ENCODE measurements around the gene RUNX2. TPM values are rescaled to one million over a fixed set of nuclear protein-coding genes. Genes with fewer than 3 reads are reported as not detected.

RUNX2 gene
- total and polyA plus RNA-seq, 5 donors = 0.26 to 0.93 (median 0.39) TPM

GRCh38 chr6:45688180-45688579 lies 360.1 kb downstream of the RUNX2 start:
- Histone ChIP-seq H3K4me1 (ENCODE audit: control insufficient read depth, insufficient read depth, low read length) (no peaks in the 10 kb centered on the region), H3K4me3 (ENCODE audit: low read length) (no peak overlapping the region), H3K27ac (ENCODE audit: low read length) (no peak overlapping the region), H3K27me3 (ENCODE audit: control insufficient read depth, insufficient read depth) (no peaks in the 10 kb centered on the region), H3K9me3 (ENCODE audit: control insufficient read depth, low read length) (no peaks in the 10 kb centered on the region)
- ATAC-seq (no peak), DNase-seq (no peak)
- intact Hi-C loops (cut with DNase I) = no loop called here
- 95% methylated on average over 1 of the region's 1 CpG for WGBS

GRCh38 chr6:45689926-45690615 lies 361.9 kb downstream of the RUNX2 start:
- H3K4me3 ChIP-seq (ENCODE audit: low read length) = no peak overlapping the region
- intact Hi-C loops (cut with DNase I) = no loop called here
- H3K9me3 ChIP-seq (ENCODE audit: control insufficient read depth, low read length) = no peaks in the 10 kb centered on the region
- H3K27me3 ChIP-seq (ENCODE audit: control insufficient read depth, insufficient read depth) = no peaks in the 10 kb centered on the region
- no peak overlapping the region for H3K27ac ChIP-seq (ENCODE audit: low read length)
- ATAC-seq (no peak), DNase-seq (no peak)
- H3K4me1 ChIP-seq (ENCODE audit: control insufficient read depth, insufficient read depth, low read length) = no peaks in the 10 kb centered on the region
- WGBS = 99% methylated on average over 2 of the region's 2 CpGs

GRCh38 chr6:45690846-45691245 lies 362.7 kb downstream of the RUNX2 start:
- ATAC-seq (no peak), DNase-seq (no peak)
- no peak overlapping the region for H3K27ac ChIP-seq (ENCODE audit: low read length)
- H3K4me1 ChIP-seq (ENCODE audit: control insufficient read depth, insufficient read depth, low read length) = no peaks in the 10 kb centered on the region
- H3K9me3 ChIP-seq (ENCODE audit: control insufficient read depth, low read length) = no peaks in the 10 kb centered on the region
- intact Hi-C loops (cut with DNase I) = no loop called here
- H3K27me3 ChIP-seq (ENCODE audit: control insufficient read depth, insufficient read depth) = no peaks in the 10 kb centered on the region
- 93% methylated on average over 1 of the region's 1 CpG for WGBS
- H3K4me3 ChIP-seq (ENCODE audit: low read length) = no peak overlapping the region

GRCh38 chr6:45691426-45691825 lies 363.3 kb downstream of the RUNX2 start:
- no peak overlapping the region for H3K4me3 ChIP-seq (ENCODE audit: low read length)
- no peak for DNase-seq
- intact Hi-C loops (cut with DNase I) = no loop called here

GRCh38 chr6:45692021-45692420 lies 363.9 kb downstream of the RUNX2 start:
- WGBS = 88% methylated on average over 3 of the region's 3 CpGs
- Histone ChIP-seq H3K27me3 (ENCODE audit: control insufficient read depth, insufficient read depth) (no peaks in the 10 kb centered on the region), H3K4me1 (ENCODE audit: control insufficient read depth, insufficient read depth, low read length) (no peaks in the 10 kb centered on the region), H3K9me3 (ENCODE audit: control insufficient read depth, low read length) (no peaks in the 10 kb centered on the region), H3K27ac (ENCODE audit: low read length) (no peak overlapping the region), H3K4me3 (ENCODE audit: low read length) (no peak overlapping the region)
- ATAC-seq (no peak), DNase-seq (no peak)
- intact Hi-C loops (cut with DNase I) = no loop called here

More at GRCh38 chr6:45691426-45691825, 363.3 kb downstream of the RUNX2 start:
- Histone ChIP-seq H3K27me3 (ENCODE audit: control insufficient read depth, insufficient read depth) (no peaks in the 10 kb centered on the region), H3K27ac (ENCODE audit: low read length) (no peak overlapping the region), H3K4me1 (ENCODE audit: control insufficient read depth, insufficient read depth, low read length) (no peaks in the 10 kb centered on the region), H3K9me3 (ENCODE audit: control insufficient read depth, low read length) (no peaks in the 10 kb centered on the region)
- whole genome bisulfite sequencing = 68% methylated on average over 2 of the region's 2 CpGs
- ATAC-seq = no peak

DNA sequence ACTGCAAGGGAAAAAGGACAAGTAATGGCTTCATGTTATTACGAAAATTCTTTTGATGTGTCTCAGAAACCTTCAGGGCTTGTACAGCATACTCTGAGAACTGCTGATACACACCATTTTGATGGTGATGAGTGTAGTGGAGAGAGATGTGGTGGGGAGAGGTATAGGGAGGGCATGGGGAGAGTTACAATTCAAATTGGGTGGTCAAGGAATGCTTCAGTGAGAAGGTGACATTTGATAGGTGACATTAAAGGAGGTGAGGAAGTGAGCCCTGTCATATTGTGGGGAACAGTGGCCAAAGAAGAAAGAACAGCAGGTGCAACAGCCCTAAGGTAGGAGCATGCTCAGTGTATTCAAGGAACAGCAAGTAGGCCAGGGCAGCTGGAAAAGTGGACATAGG lies 368.6 kb downstream of the RUNX2 start:
- no peak for ATAC-seq
- Histone ChIP-seq H3K27me3 (ENCODE audit: control insufficient read depth, insufficient read depth) (no peaks in the 10 kb centered on the region), H3K9me3 (ENCODE audit: control insufficient read depth, low read length) (no peaks in the 10 kb centered on the region), H3K4me1 (ENCODE audit: control insufficient read depth, insufficient read depth, low read length) (no peaks in the 10 kb centered on the region), H3K4me3 (ENCODE audit: low read length) (no peak overlapping the region), H3K27ac (ENCODE audit: low read length) (no peak overlapping the region)
- DNase-seq = no peak
- intact Hi-C loops (cut with DNase I) = no loop called here
- 90% methylated on average over 1 of the region's 1 CpG for WGBS

- Histone ChIP-seq H3K4me3 (ENCODE audit: low read length) (no peak overlapping the region), H3K4me1 (ENCODE audit: control insufficient read depth, insufficient read depth, low read length) (no peaks in the 10 kb centered on the region), H3K27ac (ENCODE audit: low read length) (no peak overlapping the region), H3K27me3 (ENCODE audit: control insufficient read depth, insufficient read depth) (no peaks in the 10 kb centered on the region), H3K9me3 (ENCODE audit: control insufficient read depth, low read length) (no peaks in the 10 kb centered on the region)
- WGBS = 89% methylated on average over 6 of the region's 6 CpGs
- no peak for ATAC-seq
- intact Hi-C loops (cut with DNase I) = no loop called here
- DNase-seq = no peak
These were observed 369.5 kb downstream of the RUNX2 start for GRCh38 chr6:45697605-45698004.

GRCh38 chr6:45698046-45698445 lies 369.9 kb downstream of the RUNX2 start:
- Histone ChIP-seq H3K27me3 (ENCODE audit: control insufficient read depth, insufficient read depth) (no peaks in the 10 kb centered on the region), H3K4me1 (ENCODE audit: control insufficient read depth, insufficient read depth, low read length) (no peaks in the 10 kb centered on the region), H3K27ac (ENCODE audit: low read length) (no peak overlapping the region), H3K4me3 (ENCODE audit: low read length) (no peak overlapping the region), H3K9me3 (ENCODE audit: control insufficient read depth, low read length) (no peaks in the 10 kb centered on the region)
- intact Hi-C loops (cut with DNase I) = no loop called here
- 88% methylated on average over 2 of the region's 2 CpGs for WGBS
- DNase-seq (no peak), ATAC-seq (no peak)

DNA sequence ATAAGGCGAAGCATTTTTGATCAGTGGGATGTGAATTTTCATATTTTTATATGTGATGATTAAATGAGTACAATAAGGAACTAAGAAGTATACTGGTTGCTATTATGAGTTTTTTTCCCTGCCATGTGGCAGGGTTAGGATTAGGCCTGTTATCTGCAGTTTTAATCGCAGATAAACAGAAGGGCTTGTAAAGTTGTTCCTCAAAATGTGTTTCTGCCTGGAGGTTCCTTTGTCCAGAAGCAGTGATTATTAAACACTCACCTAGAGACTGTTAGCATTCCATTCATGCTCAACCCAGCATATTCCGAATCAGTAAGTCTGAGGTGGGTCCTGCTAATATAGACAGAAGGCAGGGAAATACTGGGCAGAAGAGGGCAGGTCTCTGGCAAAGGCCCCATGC lies 371.5 kb downstream of the RUNX2 start:
- no peaks in the 10 kb centered on the region for H3K9me3 ChIP-seq (ENCODE audit: control insufficient read depth, low read length)
- intact Hi-C loops (cut with DNase I) = no loop called here
- ATAC-seq (no peak), DNase-seq (no peak)
- no peaks in the 10 kb centered on the region for H3K4me1 ChIP-seq (ENCODE audit: control insufficient read depth, insufficient read depth, low read length)
- H3K4me3 ChIP-seq (ENCODE audit: low read length) = no peak overlapping the region
- H3K27ac ChIP-seq (ENCODE audit: low read length) = no peak overlapping the region
- no peaks in the 10 kb centered on the region for H3K27me3 ChIP-seq (ENCODE audit: control insufficient read depth, insufficient read depth)
- 85% methylated on average over 3 of the region's 3 CpGs for WGBS

DNA sequence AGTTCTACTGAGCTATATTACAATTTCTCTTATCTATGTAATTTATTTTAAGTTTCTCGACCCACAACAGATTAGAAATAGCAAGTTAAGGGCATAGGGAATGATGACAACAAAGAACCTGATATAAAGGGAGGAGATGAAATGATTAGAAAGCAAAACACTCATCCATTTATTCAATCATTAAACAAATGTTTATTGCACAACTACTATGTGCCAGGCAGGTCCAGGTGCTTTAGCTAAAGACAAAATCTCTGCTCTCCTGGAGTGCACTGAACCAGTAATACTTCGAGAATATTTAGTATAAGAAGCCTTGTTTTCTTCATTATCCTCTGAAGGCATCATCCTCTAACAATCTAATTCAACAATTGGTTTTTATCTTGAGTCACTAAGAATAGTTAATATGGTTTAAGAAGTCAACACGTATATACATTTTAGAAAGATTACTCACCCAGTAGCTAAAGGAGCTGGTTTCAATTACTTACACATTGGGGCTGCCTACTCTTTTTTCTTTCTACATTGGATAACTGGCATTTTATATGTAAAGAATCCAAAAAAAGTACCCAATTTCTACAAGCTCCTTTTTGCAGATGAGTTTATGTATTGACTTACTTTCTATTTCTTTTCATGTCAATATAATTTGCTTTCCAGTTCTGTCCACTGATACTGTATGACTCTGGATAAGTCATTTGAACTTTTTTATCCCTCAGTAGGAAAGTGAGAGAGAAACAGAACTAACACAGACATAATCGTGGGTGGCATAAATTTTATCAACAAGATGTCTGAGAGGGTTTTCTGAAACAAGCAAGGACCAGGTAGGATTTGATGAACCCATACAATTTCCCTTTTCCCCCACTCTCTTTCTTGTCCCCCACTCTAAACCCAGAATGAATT lies 375.0 kb downstream of the RUNX2 start:
- intact Hi-C loops (cut with DNase I) = no loop called here
- WGBS = 64% methylated on average over 4 of the region's 4 CpGs
- DNase-seq (no peak), ATAC-seq (no peak)
- Histone ChIP-seq H3K9me3 (ENCODE audit: control insufficient read depth, low read length) (no peaks in the 10 kb centered on the region), H3K4me1 (ENCODE audit: control insufficient read depth, insufficient read depth, low read length) (no peaks in the 10 kb centered on the region), H3K27me3 (ENCODE audit: control insufficient read depth, insufficient read depth) (no peaks in the 10 kb centered on the region), H3K27ac (ENCODE audit: low read length) (no peak overlapping the region), H3K4me3 (ENCODE audit: low read length) (no peak overlapping the region)

- no peaks in the 10 kb centered on the region for H3K9me3 ChIP-seq (ENCODE audit: control insufficient read depth, low read length)
- H3K27ac ChIP-seq (ENCODE audit: low read length) = no peak overlapping the region
- WGBS = 82% methylated on average over 3 of the region's 3 CpGs
These were observed 376.1 kb downstream of the RUNX2 start for GRCh38 chr6:45704056-45704800.

More at GRCh38 chr6:45704056-45704800, 376.1 kb downstream of the RUNX2 start:
- intact Hi-C loops (cut with DNase I) = no loop called here
- no peaks in the 10 kb centered on the region for H3K27me3 ChIP-seq (ENCODE audit: control insufficient read depth, insufficient read depth)
- no peak overlapping the region for H3K4me3 ChIP-seq (ENCODE audit: low read length)
- no peak for DNase-seq
- no peaks in the 10 kb centered on the region for H3K4me1 ChIP-seq (ENCODE audit: control insufficient read depth, insufficient read depth, low read length)
- ATAC-seq = no peak

Data from right cardiac atrium (tissue), 5 donors.